Kidney (tissue), 14 donors: ENCODE data around the gene NHS. TPM values are rescaled to one million over a fixed set of nuclear protein-coding genes. Genes with fewer than 3 reads are reported as not detected.

Experiments used
- DNase-seq, 5 donors: peaks; one replicate each; pipeline ENCODE4 v3.0.0-alpha.2; 2013 to 2020
- FAIRE-seq: peaks from 2 replicates; lab custom pipeline; 2012; peaks lifted over from hg19 to GRCh38; lab: Jason Lieb, UNC
- H3K27ac ChIP-seq, 2 donors: one replicate each; pipeline ENCODE4 v1.7.0; 2013; ENCODE audit warnings: low read depth in 2 of 2, low read length in 2 of 2, inconsistent platforms in 1 of 2
- H3K27me3 ChIP-seq: one replicate; pipeline ENCODE4 v1.7.1; 2013; ENCODE audit warnings: low read length, inconsistent platforms; ENCODE audit not compliant: control insufficient read depth, insufficient read depth
- H3K36me3 ChIP-seq, 3 donors: one replicate each; pipeline versions ENCODE4 v1.7.0 to v1.7.1; 2013; ENCODE audit warnings: low read length in 3 of 3, control low read depth in 1 of 3, inconsistent platforms in 1 of 3; ENCODE audit not compliant: insufficient read depth in 3 of 3, control insufficient read depth in 2 of 3
- H3K4me1 ChIP-seq, 3 donors: one replicate each; pipeline versions ENCODE4 v1.7.0 to v1.7.1; 2013; ENCODE audit warnings: low read length in 3 of 3, inconsistent platforms in 1 of 3, low read depth in 1 of 3; ENCODE audit not compliant: control insufficient read depth in 2 of 3, insufficient read depth in 2 of 3
- H3K4me3 ChIP-seq, 3 donors: one replicate each; pipeline versions ENCODE4 v1.7.0 to v1.8.1; 2013; ENCODE audit warnings: low read length in 3 of 3, control low read depth in 1 of 3, inconsistent platforms in 1 of 3
- H3K9ac ChIP-seq, 3 donors: one replicate each; pipeline versions ENCODE4 v1.7.0 to v1.7.1; 2013; ENCODE audit warnings: low read length in 3 of 3, control low read depth in 1 of 3, inconsistent platforms in 1 of 3
- H3K9me3 ChIP-seq, 3 donors: one replicate each; pipeline versions ENCODE4 v1.7.0 to v1.7.1; 2013; ENCODE audit warnings: low read length in 3 of 3, control low read depth in 1 of 3, inconsistent platforms in 1 of 3; ENCODE audit not compliant: control insufficient read depth in 2 of 3, insufficient read depth in 1 of 3
- CTCF ChIP-seq: IDR thresholded peaks from 3 replicates; pipeline ENCODE4 v1.5.1; 2012; ENCODE audit warnings: mild to moderate bottlenecking, moderate library complexity, borderline replicate concordance; ENCODE audit not compliant: insufficient read depth; ENCODE audit errors: extremely low read depth
- intact Hi-C: fragments of 100-400 bp; cut with DNase I; formaldehyde crosslinking; loops from one replicate; pipeline ENCODE4 v1.11.1; 2022
- polyA plus RNA-seq: library from polyadenylated mRNA; stranded (reverse); fragments of 350-450 nt; fragmentation: Illumina TruSeq; extraction: RNeasy Lipid Tissue Mini Kit (QIAGEN cat#74804); gene quantifications from one replicate; pipeline ENCODE4 v1.2.3, GENCODE V29; 2014; ENCODE audit warnings: low read depth, low replicate concordance; ENCODE audit not compliant: insufficient read depth
- total RNA-seq: library from RNA; stranded (reverse); fragmentation: NEBNext Ultra II Directional; extraction: Animal tissue kit (Norgen Biotek cat#: 25700); gene quantifications from one replicate; pipeline ENCODE4 v1.2.1, GENCODE V29; 2021
- donor health status: control.
- donor health status: control.
- donor health status: control.
- donor health status: control.
- donor health status: control.
- donor health status: DM: yes; HTN: yes; CAD: no.
- donor health status: Normal renal cell carcinoma (clear cell type).

Gene NHS
- total and polyA plus RNA-seq, 2 donors from 2014 or later = 3.1 to 28.9 TPM

- H3K27ac ChIP-seq = peak overlapping the region; percentile 60 to 76
- H3K9me3 ChIP-seq = no peaks in the 10 kb centered on the region
- intact Hi-C loops = no loop called here
- DNase-seq (peak in 1 of 5 donors; percentile 45), FAIRE-seq (no peak)
- TF ChIP-seq CTCF = no peak
- peak overlapping the region in 2 of 3 donors; percentile 58 to 73 for H3K9ac ChIP-seq
- H3K27me3 ChIP-seq = no peaks in the 10 kb centered on the region
- no peaks in the 10 kb centered on the region for H3K36me3 ChIP-seq
- peak overlapping the region; percentile 57 to 82 (median 67) for H3K4me3 ChIP-seq
- H3K4me1 ChIP-seq = no peaks in the 10 kb centered on the region
Observed at GRCh38 chrX:17375367-17375636, 302 bp downstream of the NHS start.

DNA sequence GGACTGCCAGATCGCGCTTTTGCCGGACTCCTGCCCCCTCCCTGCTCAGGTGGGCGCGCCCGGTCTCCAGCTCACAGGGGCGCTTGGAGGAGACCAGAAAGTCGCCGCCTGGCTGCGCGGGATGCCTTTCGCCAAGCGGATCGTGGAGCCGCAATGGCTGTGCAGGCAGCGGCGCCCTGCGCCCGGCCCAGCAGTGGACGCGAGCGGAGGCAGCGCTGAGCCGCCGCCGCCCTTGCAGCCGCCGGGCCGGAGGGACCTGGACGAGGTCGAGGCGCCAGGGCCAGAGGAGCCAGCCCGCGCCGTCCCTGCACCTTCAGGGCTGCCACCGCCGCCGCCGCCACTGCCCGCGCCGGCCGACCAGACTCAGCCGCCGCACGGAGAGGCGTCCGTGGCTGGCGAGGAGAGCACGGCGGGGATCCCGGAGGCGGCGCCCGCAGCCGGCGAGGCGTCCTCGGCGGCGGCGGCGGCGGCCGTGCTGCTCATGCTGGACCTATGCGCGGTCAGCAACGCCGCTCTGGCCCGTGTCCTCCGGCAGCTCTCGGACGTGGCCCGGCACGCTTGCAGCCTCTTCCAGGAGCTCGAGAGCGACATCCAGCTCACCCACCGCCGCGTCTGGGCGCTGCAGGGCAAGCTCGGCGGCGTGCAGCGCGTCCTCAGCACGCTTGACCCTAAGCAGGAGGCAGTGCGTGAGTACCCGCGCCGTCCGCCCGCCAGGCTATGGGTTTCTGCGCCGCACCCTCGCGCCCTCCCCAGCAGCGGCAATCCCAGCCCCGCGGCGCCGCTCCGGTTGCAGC is 834 bp downstream of the NHS start:
- Histone ChIP-seq H3K36me3 (no peaks in the 10 kb centered on the region), H3K9me3 (no peaks in the 10 kb centered on the region), H3K27ac (peak overlapping the region; percentile 80 to 86), H3K27me3 (no peaks in the 10 kb centered on the region), H3K4me1 (no peaks in the 10 kb centered on the region), H3K4me3 (peak overlapping the region; percentile 68 to 86 (median 82)), H3K9ac (peak overlapping the region in 2 of 3 donors; percentile 80 to 84)
- FAIRE-seq (no peak), DNase-seq (peak in 4 of 5 donors; percentile 22 to 76 (median 38))
- intact Hi-C loops = no loop called here
- TF ChIP-seq CTCF = no peak

GRCh38 chrX:17376431-17377077 is 1.6 kb downstream of the NHS start:
- no peak for TF ChIP-seq CTCF
- Histone ChIP-seq H3K4me3 (peak overlapping the region; percentile 68 to 86 (median 82)), H3K9me3 (no peaks in the 10 kb centered on the region), H3K4me1 (no peaks in the 10 kb centered on the region), H3K27ac (peak overlapping the region; percentile 80 to 86), H3K36me3 (no peaks in the 10 kb centered on the region), H3K27me3 (no peaks in the 10 kb centered on the region), H3K9ac (peak overlapping the region; percentile 45 to 84 (median 80))
- FAIRE-seq (no peak), DNase-seq (peak in 4 of 5 donors; percentile 44 to 78 (median 48))
- intact Hi-C loops = no loop called here
